CD4-positive, CD25-positive, alpha-beta regulatory T cell (primary cell): ENCODE measurements around the gene RPN1. TPM values are rescaled to one million over a fixed set of nuclear protein-coding genes. Genes with fewer than 3 reads are reported as not detected.
"Not testable (repeated sequence)": the region's sequence is repeated elsewhere in the genome, so short reads cannot be mapped to it uniquely, and the experiment has no call there.

Experiments
- ATAC-seq, 2 donors: fragments of 150-1000 bp; cut with Tn5 transposase; one replicate each; pipeline ENCODE4 v1.10.0; 2021; ENCODE audit warnings: low read depth in 2 of 2, moderate number of reproducible peaks in 2 of 2, moderate library complexity in 1 of 2
- DNase-seq, 3 donors: peaks; one replicate each; pipeline versions ENCODE4 v3.0.0 to v3.0.0-alpha.2; 2012 to 2022; ENCODE audit warnings: mixed read lengths in 1 of 3
- H3K27ac ChIP-seq: one replicate; pipeline ENCODE4 v1.7.0; 2013; ENCODE audit warnings: mild to moderate bottlenecking, low read length; ENCODE audit not compliant: insufficient read depth, poor library complexity, severe bottlenecking
- H3K27me3 ChIP-seq: one replicate; pipeline ENCODE4 v1.7.0; 2013; ENCODE audit warnings: low read length; ENCODE audit not compliant: control insufficient read depth, insufficient read depth
- H3K36me3 ChIP-seq: one replicate; pipeline ENCODE4 v1.7.0; 2013; ENCODE audit warnings: mild to moderate bottlenecking, low read length, moderate library complexity; ENCODE audit not compliant: control insufficient read depth, insufficient read depth
- H3K4me1 ChIP-seq: 2 replicates; pipeline ENCODE4 v1.7.0; 2013; ENCODE audit warnings: mild to moderate bottlenecking, low read length; ENCODE audit not compliant: insufficient read depth, control insufficient read depth, poor library complexity, severe bottlenecking
- H3K4me3 ChIP-seq: one replicate; pipeline ENCODE4 v1.7.0; 2013; ENCODE audit warnings: low read depth, mild to moderate bottlenecking, low read length, moderate library complexity
- H3K9me3 ChIP-seq, 2 experiments: 1 replicate in 1 of 2; 2 replicates in 1 of 2; pipeline ENCODE4 v1.7.0; 2013; ENCODE audit warnings: low read length in 2 of 2, mild to moderate bottlenecking in 1 of 2, moderate library complexity in 1 of 2; ENCODE audit not compliant: control insufficient read depth in 2 of 2
- H3K27ac Mint-ChIP-seq, 3 donors: one replicate each; pipeline ENCODE4 v1.8.0; 2020 to 2022; ENCODE audit warnings: mild to moderate bottlenecking in 3 of 3, mixed read lengths in 3 of 3, moderate library complexity in 2 of 3
- H3K27me3 Mint-ChIP-seq: one replicate; pipeline ENCODE4 v1.8.0; 2022; ENCODE audit warnings: mild to moderate bottlenecking, mixed read lengths
- H3K36me3 Mint-ChIP-seq: one replicate; pipeline ENCODE4 v1.8.0; 2020; ENCODE audit warnings: mixed read lengths
- H3K4me1 Mint-ChIP-seq, 4 donors: one replicate each; pipeline ENCODE4 v1.8.0; 2020 to 2022; ENCODE audit warnings: mixed read lengths in 4 of 4, mild to moderate bottlenecking in 1 of 4
- H3K4me3 Mint-ChIP-seq, 4 donors: one replicate each; pipeline ENCODE4 v1.8.0; 2020 to 2022; ENCODE audit warnings: mild to moderate bottlenecking in 4 of 4, mixed read lengths in 4 of 4, moderate library complexity in 3 of 4
- H3K9me3 Mint-ChIP-seq, 7 donors: one replicate each; pipeline ENCODE4 v1.8.0; 2020 to 2022; ENCODE audit warnings: mixed read lengths in 7 of 7, mild to moderate bottlenecking in 3 of 7, moderate library complexity in 2 of 7
- polyA plus RNA-seq, 4 donors: library from polyadenylated mRNA; unstranded; fragments of 300-500 nt; fragmentation: Illumina TruSeq; gene quantifications; one replicate each; pipeline ENCODE4 v1.2.3, GENCODE V29; 2021
- total RNA-seq: library from RNA; stranded (reverse); gene quantifications from one replicate; pipeline ENCODE4 v1.2.3, GENCODE V29; 2022

Gene RPN1
- total and polyA plus RNA-seq, 5 donors from 2014 or later = 94.4 to 283 (median 248) TPM

DNA sequence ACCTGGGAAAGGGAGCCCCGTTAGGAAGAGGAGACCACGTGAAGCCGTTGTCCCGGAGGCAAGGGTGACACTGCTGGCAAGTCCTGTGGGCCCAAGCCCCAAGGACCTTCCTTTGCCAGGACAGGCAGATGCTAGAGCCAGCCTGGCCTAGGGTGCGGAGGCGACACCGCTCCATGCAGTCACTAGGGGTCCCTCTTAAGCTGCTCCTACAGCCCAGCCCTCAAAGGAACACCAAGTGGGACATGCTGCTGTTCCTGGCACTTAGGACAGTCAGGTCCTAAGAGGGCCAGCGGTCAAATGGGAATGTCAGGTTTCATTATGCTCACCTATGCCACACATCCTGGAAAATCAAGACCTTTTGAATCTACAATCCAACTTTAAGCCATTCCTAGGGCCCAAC lies 59.7 kb downstream of the RPN1 start:
- Mint-ChIP-seq H3K4me1 (peaks cover 0 to 32% (median 13%) of the 10 kb centered on the region in 4 donors), H3K36me3 (no peaks in the 10 kb centered on the region), H3K27ac (no peak overlapping the region), H3K9me3 (no peaks in the 10 kb centered on the region), H3K27me3 (peaks cover 4% of the 10 kb centered on the region), H3K4me3 (no peak overlapping the region)
- Histone ChIP-seq H3K4me3 (no peak overlapping the region), H3K36me3 (no peaks in the 10 kb centered on the region), H3K27me3 (no peaks in the 10 kb centered on the region), H3K4me1 (no peaks in the 10 kb centered on the region), H3K9me3 (peaks cover 0 to 2% of the 10 kb centered on the region in 2 experiments), H3K27ac (no peak overlapping the region)
- ATAC-seq = no peak
- DNase-seq = no peak

- H3K27ac Mint-ChIP-seq, H3K36me3 Mint-ChIP-seq: not testable (repeated sequence)
Observed at GRCh38 chr3:128589985-128590384, 60.6 kb downstream of the RPN1 start.

GRCh38 chr3:128588147-128588546 lies 62.5 kb downstream of the RPN1 start:
- Mint-ChIP-seq H3K36me3 (no peaks in the 10 kb centered on the region), H3K9me3 (peaks cover 0 to 2% (median 0%) of the 10 kb centered on the region in 7 donors), H3K4me1 (peaks cover 0 to 27% (median 12%) of the 10 kb centered on the region in 4 donors), H3K27me3 (peaks cover 4% of the 10 kb centered on the region), H3K4me3 (no peak overlapping the region), H3K27ac (no peak overlapping the region)
- Histone ChIP-seq H3K4me3 (no peak overlapping the region), H3K9me3 (peaks cover 0 to 2% of the 10 kb centered on the region in 2 experiments), H3K36me3 (no peaks in the 10 kb centered on the region), H3K27ac (no peak overlapping the region), H3K4me1 (no peaks in the 10 kb centered on the region), H3K27me3 (no peaks in the 10 kb centered on the region)
- ATAC-seq (no peak), DNase-seq (no peak)

More at GRCh38 chr3:128589985-128590384, 60.6 kb downstream of the RPN1 start:
- not testable (repeated sequence) for H3K4me3 ChIP-seq, DNase-seq, H3K9me3 ChIP-seq, H3K27me3 Mint-ChIP-seq, H3K27ac ChIP-seq, H3K27me3 ChIP-seq, H3K4me3 Mint-ChIP-seq, H3K36me3 ChIP-seq, H3K9me3 Mint-ChIP-seq, H3K4me1 ChIP-seq, ATAC-seq
- peaks cover 0 to 29% (median 12%) of the 10 kb centered on the region in 4 donors for H3K4me1 Mint-ChIP-seq

- no peak overlapping the region for H3K27ac ChIP-seq
- Mint-ChIP-seq H3K36me3 (no peaks in the 10 kb centered on the region), H3K27me3 (peaks cover 3% of the 10 kb centered on the region), H3K4me3 (no peak overlapping the region), H3K27ac (no peak overlapping the region), H3K4me1 (peaks cover 0 to 27% (median 12%) of the 10 kb centered on the region in 4 donors), H3K9me3 (peaks cover 0 to 2% (median 0%) of the 10 kb centered on the region in 7 donors)
- no peak overlapping the region for H3K4me3 ChIP-seq
- H3K9me3 ChIP-seq = peaks cover 0 to 2% of the 10 kb centered on the region in 2 experiments
- no peaks in the 10 kb centered on the region for H3K27me3 ChIP-seq
- ATAC-seq (no peak), DNase-seq (no peak)
- no peaks in the 10 kb centered on the region for H3K4me1 ChIP-seq
- no peaks in the 10 kb centered on the region for H3K36me3 ChIP-seq
Observed at GRCh38 chr3:128587391-128587790, 63.2 kb downstream of the RPN1 start.

- H3K4me1 ChIP-seq, H3K4me3 Mint-ChIP-seq, H3K36me3 Mint-ChIP-seq, H3K9me3 Mint-ChIP-seq, H3K27me3 Mint-ChIP-seq, H3K9me3 ChIP-seq, H3K27ac Mint-ChIP-seq, H3K27ac ChIP-seq, ATAC-seq, H3K4me3 ChIP-seq, DNase-seq, H3K36me3 ChIP-seq, H3K27me3 ChIP-seq: not testable (repeated sequence)
- H3K4me1 Mint-ChIP-seq = peaks cover 0 to 23% (median 10%) of the 10 kb centered on the region in 4 donors
Observed at GRCh38 chr3:128586932-128587331, 63.7 kb downstream of the RPN1 start.

- H3K9me3 Mint-ChIP-seq, H3K27ac Mint-ChIP-seq, H3K4me1 ChIP-seq, H3K27ac ChIP-seq, H3K36me3 Mint-ChIP-seq, H3K9me3 ChIP-seq, DNase-seq, H3K27me3 Mint-ChIP-seq, H3K27me3 ChIP-seq, H3K36me3 ChIP-seq, H3K4me3 Mint-ChIP-seq, ATAC-seq, H3K4me3 ChIP-seq: not testable (repeated sequence)
- peaks cover 0 to 21% (median 9%) of the 10 kb centered on the region in 4 donors for H3K4me1 Mint-ChIP-seq
Observed at GRCh38 chr3:128586391-128586790, 64.2 kb downstream of the RPN1 start.

DNA sequence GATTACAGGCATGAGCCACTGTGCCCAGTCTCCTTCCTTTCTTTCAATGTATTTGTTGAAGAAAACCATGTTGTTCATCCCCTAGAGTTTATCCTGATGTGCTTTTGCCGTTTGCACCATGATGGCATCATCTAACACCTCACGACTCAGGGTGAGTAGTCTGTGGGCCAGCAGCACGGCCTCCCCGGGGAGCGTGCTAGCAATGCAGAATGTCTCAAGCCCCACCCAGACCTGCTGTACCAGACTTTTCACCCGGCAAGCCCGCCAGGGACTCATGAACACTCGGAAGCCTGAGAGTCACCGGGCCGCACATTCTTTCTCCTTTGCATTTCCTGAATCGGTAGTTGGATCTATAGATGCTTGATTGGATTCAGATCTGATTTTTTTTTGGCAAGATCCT lies 64.6 kb downstream of the RPN1 start:
- Mint-ChIP-seq H3K9me3 (peaks cover 0 to 2% (median 0%) of the 10 kb centered on the region in 7 donors), H3K27ac (no peak overlapping the region), H3K4me3 (no peak overlapping the region), H3K36me3 (no peaks in the 10 kb centered on the region), H3K27me3 (peaks cover 11% of the 10 kb centered on the region), H3K4me1 (peaks cover 0 to 21% (median 9%) of the 10 kb centered on the region in 4 donors)
- H3K27me3 ChIP-seq = no peaks in the 10 kb centered on the region
- H3K9me3 ChIP-seq = peaks cover 0 to 2% of the 10 kb centered on the region in 2 experiments
- H3K4me1 ChIP-seq = no peaks in the 10 kb centered on the region
- ATAC-seq (no peak), DNase-seq (no peak)
- H3K36me3 ChIP-seq = no peaks in the 10 kb centered on the region
- no peak overlapping the region for H3K4me3 ChIP-seq
- no peak overlapping the region for H3K27ac ChIP-seq

GRCh38 chr3:128585189-128585588 lies 65.4 kb downstream of the RPN1 start:
- DNase-seq (no peak), ATAC-seq (no peak)
- peaks cover 0 to 21% (median 9%) of the 10 kb centered on the region in 4 donors for H3K4me1 Mint-ChIP-seq
- no peaks in the 10 kb centered on the region for H3K4me1 ChIP-seq
- H3K4me3 ChIP-seq = no peak overlapping the region
- no peak overlapping the region for H3K4me3 Mint-ChIP-seq
- H3K27ac ChIP-seq = no peak overlapping the region
- H3K9me3 ChIP-seq = peaks cover 0 to 2% of the 10 kb centered on the region in 2 experiments
- no peaks in the 10 kb centered on the region for H3K36me3 ChIP-seq
- no peak overlapping the region for H3K27ac Mint-ChIP-seq
- peaks cover 0 to 2% (median 0%) of the 10 kb centered on the region in 7 donors for H3K9me3 Mint-ChIP-seq
- H3K27me3 Mint-ChIP-seq = peaks cover 11% of the 10 kb centered on the region
- H3K27me3 ChIP-seq = no peaks in the 10 kb centered on the region
- H3K36me3 Mint-ChIP-seq = no peaks in the 10 kb centered on the region
